ENCODE results near the gene SCAP.
A peak's percentile ranks its signal among the peaks of the same experiment; 100 is the strongest.

SCAP gene

GRCh38 chr3:47424434-47425382, 51.0 kb downstream of the SCAP start:
- TF ChIP-seq CTCF (IDR thresholded peaks at IDR 0.05; ENCODE audit: low read depth, low read length), result no peak
- H3K4me3 ChIP-seq (ENCODE audit: low read depth, low read length), result no peak overlapping the region

GRCh38 chr3:47423548-47424145, 52.1 kb downstream of the SCAP start:
- no peak overlapping the region for H3K4me3 ChIP-seq (ENCODE audit: low read depth, low read length)
- no peak for TF ChIP-seq CTCF (IDR thresholded peaks at IDR 0.05; ENCODE audit: low read depth, low read length)

DNA sequence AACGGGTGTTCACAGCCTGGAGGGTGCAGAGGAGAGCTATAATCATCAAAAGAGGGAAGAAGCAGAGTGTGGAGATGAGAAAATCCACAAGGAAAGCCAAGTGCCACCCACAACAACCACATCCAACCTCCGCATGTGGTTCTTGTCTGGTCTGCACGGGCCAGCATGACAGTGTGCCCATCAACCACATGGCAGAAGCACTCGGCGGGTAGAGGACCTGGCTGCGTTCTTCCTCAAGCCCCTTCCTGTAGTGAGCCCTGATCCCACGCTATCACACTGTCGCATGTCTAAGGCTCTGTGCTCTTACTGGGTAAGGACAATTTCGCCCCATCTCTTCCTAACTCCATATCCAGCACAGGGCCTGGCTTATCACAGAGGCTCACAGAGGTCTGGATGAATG, 53.0 kb downstream of the SCAP start:
- TF ChIP-seq CTCF (IDR thresholded peaks at IDR 0.05; ENCODE audit: low read depth, low read length), result no peak
- H3K4me3 ChIP-seq (ENCODE audit: low read depth, low read length), result no peak overlapping the region

GRCh38 chr3:47421741-47422649, 53.7 kb downstream of the SCAP start:
- H3K4me3 ChIP-seq (ENCODE audit: low read depth, low read length), result no peak overlapping the region
- TF ChIP-seq CTCF (IDR thresholded peaks at IDR 0.05; ENCODE audit: low read depth, low read length), result no peak

DNA sequence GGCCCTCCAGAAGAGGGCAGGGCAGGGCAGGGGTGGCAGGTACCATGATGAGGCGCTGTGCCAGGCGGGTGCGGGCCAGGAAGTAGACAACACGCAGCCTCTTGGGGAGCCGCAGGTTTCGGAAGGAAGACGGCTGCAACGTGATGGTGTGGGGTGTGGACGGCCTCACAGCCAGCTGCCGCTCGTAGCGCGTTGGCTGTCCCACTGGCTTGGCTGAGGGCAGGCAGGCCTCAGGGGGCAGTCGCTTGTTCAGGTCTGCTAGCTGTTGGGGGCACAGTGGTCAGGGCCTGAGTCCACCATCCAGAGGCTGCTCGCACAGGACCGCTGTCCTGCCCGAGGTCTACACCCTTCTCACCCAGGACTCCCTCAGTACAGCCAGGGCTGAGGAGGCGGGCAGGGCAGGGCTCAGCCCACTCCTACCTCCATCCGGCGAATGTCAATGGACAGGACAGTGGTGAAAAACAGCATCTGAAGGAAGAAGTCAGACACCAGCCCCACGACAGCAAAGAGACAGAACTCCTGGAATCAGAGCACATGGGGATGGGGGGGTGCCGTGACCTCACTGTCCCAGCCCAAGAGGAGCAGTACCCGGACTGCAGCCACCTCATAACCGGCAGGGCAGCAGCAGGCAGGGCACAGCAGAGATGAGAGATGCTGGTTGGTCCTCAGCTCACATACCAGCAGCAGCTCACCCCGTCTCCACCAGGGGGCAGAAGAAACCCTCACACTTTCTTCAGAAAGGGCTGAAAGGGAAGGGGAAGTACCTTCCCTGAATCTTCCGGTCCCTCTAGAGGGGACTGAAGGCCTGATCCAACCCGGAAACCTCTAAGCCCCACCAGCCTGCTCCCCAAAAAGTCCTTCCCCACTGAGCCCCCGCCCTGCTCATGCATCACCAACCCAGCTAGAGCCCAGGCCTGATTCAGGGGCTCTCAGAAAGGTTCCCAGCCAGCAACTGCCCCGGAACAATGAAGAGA, 54.9 kb downstream of the SCAP start:
- no peak overlapping the region for H3K4me3 ChIP-seq (ENCODE audit: low read depth, low read length)
- peak; percentile 96 for TF ChIP-seq CTCF (IDR thresholded peaks at IDR 0.05; ENCODE audit: low read depth, low read length)

DNA sequence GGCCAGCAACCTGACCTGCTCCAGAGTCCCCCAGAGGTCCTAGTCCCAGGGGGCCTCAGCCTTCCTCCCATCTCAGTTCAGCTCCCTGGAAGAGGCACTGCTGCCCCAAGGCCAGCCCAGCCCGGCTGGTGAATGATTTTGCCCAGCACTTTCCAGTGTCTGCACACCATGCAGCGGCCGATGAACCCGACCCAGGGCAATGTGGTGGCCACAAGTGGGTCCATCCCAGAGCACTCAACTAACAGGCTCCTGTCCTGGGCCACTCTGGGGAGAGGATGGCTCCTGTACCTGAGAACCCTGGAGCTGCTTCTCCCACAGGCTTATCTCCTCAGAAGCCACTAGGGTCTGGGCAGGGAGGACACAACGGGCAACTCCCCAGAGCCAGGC, 55.7 kb downstream of the SCAP start:
- TF ChIP-seq CTCF (IDR thresholded peaks at IDR 0.05; ENCODE audit: low read depth, low read length), result no peak
- H3K4me3 ChIP-seq (ENCODE audit: low read depth, low read length), result no peak overlapping the region
